ENCODE measurements around the gene BMP6. TPM values are rescaled to one million over a fixed set of nuclear protein-coding genes. Genes with fewer than 3 reads are reported as not detected.

BMP6 gene
- total RNA-seq, 1 donor from 2014 or later, result 1.3 TPM

DNA sequence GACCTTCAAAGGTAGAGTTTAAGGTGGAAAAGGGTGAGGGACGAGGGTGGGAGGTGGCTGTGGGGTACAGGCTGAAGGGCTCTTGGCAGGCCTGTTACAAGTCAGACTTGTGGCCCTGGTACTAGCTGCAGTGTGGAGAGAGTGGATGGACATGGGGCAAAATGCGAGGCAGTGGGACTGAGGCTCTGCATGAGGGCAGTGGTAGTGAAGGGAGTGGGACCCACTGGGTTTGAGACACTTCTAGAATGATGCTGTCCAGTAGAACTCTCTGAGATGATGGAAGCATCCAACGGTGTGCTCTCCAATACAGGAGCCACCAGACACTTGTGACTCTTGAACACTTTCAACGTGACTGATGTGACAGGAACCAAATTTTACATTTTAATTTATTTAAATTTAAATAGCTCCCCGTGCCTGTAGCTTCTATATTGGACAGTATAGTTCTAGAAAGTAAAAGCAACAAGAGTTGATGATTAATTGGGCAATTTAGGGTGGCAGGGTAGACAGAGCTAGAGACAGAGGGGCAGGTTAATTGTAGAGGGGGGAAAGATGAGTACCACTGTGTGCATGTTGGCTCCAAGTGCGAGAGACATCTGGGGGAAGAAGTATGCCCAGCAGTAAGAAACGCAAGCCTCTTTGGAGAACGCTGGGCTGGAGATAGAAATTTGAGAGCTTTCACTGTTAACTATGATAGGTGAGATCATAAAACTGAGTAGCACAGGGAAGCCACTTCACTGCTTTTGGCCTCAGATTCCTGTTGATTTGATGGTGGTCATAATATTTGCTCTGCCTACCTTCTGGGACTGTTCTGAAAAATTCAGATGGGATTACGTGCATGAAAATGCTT is 107.2 kb downstream of the BMP6 start:
- no peak for DNase-seq (ENCODE audit: low read depth)
- TF ChIP-seq, protein P1, sequence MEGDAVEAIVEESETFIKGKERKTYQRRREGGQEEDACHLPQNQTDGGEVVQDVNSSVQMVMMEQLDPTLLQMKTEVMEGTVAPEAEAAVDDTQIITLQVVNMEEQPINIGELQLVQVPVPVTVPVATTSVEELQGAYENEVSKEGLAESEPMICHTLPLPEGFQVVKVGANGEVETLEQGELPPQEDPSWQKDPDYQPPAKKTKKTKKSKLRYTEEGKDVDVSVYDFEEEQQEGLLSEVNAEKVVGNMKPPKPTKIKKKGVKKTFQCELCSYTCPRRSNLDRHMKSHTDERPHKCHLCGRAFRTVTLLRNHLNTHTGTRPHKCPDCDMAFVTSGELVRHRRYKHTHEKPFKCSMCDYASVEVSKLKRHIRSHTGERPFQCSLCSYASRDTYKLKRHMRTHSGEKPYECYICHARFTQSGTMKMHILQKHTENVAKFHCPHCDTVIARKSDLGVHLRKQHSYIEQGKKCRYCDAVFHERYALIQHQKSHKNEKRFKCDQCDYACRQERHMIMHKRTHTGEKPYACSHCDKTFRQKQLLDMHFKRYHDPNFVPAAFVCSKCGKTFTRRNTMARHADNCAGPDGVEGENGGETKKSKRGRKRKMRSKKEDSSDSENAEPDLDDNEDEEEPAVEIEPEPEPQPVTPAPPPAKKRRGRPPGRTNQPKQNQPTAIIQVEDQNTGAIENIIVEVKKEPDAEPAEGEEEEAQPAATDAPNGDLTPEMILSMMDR (conservative IDR thresholded peaks at IDR 0.05; ENCODE audit: low read depth, low read length), result no peak
- no peak overlapping the region for H3K4me3 ChIP-seq (ENCODE audit: low read depth, low read length)

DNA sequence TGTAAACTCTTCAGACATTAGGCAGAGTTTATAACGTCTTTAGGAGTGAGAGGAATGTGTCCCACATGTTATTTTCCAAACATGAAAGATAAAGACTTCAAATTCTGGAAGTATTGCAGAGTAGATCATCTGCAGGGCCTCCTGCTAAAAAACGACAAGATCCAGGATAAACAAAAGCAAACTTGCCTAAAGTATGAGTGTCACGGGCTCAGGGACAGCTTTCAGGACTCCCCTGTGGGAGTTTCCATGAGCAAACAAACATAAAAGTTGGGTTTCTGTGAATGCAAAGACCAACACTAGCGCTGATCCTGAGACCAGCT is 107.8 kb downstream of the BMP6 start:
- no peak for DNase-seq (ENCODE audit: low read depth)
- TF ChIP-seq, protein P1 (conservative IDR thresholded peaks at IDR 0.05; ENCODE audit: low read depth, low read length), result no peak
- no peak overlapping the region for H3K4me3 ChIP-seq (ENCODE audit: low read depth, low read length)

DNA sequence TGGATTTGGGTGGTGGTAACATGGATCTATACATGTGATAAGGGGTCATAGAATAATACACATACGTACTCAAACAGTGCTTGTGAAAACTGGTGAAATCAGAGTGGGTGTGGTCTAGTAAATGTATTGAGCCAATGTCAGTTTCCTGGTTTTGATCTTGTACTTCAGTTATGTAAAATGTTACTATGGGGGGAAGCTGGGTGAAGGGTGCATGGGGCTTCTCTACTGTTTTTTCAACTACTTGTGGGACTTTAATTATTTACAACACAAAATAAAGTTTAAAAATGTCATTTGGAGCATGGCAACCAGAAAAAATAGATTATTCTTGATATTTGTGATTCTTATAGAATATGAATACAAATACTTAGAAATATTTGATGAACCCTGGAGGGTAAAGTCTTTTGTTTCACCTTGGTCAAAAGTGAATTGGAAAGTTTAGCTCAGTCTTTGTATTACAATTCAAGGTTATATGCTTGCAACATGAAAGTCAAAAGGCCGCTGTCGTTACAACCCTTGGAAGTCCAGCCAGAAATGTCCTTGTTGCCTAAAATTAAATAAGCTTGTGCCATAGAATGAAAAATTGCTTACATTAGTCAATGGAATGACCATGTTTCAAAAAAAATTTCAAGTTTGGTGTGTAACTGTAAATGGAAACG is 110.6 kb downstream of the BMP6 start:
- TF ChIP-seq, protein P1 (conservative IDR thresholded peaks at IDR 0.05; ENCODE audit: low read depth, low read length), result no peak
- H3K4me3 ChIP-seq (ENCODE audit: low read depth, low read length), result no peak overlapping the region
- no peak for DNase-seq (ENCODE audit: low read depth)

DNA sequence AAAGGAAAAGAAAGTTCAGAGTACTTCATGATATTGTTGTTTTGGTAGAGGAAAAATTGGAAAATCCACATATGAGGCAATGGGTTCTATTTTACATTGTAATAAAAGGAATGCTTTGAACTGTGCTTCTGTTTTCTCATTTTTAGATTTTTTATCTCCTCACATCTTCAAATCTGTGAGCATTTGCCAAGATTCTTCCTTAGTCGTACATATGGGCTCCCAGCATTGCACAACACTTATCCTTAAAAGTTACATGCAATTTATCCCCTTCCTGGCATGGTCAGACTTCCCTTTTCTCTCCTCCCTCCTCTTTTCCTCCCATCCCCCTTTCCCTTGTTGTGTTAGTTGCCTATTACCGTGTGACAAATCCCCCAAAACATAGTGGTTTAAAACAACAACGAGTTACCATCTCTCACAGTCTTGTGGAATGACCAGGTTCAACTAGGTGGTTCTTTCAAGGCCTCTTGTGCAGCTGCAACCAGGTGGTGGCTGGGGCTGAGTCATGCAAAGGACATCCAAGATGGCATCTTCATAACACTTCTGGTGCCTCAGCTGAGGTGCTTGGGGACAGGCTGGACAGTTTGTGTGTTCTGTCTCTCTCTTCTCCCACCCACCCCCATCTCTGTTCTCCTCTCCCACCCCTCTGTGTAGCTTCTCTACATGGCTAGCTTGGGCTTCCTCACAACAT is 116.0 kb downstream of the BMP6 start:
- no peak for DNase-seq (ENCODE audit: low read depth)
- TF ChIP-seq, protein P1 (conservative IDR thresholded peaks at IDR 0.05; ENCODE audit: low read depth, low read length), result no peak
- no peak overlapping the region for H3K4me3 ChIP-seq (ENCODE audit: low read depth, low read length)

DNA sequence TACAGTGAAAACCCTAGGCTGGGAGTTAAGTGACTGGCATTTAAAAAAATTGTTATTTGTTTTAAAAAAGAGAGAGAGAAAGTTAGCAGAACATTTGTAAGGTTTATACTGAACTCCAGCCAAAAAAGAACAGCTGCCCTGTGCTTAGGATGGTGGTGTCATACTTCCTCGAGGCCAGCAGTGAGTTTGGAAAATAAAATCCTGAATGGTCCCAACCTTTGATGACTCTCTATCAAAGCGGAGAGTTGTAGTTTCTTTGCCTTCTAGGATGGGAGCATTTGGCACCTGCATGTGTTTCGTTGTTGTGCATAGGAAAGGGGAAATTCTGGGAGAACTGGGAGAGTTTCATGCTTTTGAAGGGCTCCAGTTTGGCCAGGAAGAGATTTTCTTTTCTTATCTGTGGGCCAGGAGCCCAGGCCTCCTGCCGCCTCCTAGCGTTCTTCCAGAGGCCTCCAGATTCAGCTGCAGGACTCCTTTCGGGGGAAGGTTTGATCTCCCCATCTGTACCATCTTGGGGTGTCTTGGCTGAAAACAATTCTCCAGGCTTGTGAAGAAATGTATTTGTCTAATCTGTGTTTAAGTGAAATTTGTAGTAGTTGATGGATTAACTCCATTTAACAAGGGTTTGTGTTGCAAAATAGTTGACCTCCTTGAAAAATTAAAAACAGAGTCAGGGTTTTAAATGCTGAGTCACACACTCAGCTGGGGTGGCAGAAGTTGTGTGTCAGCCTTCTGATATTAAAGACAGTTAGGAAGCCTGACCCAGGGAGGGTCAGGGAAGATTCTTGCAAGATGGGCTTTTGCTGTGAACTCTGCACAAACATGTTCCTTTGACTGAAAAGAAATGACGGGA is 121.3 kb downstream of the BMP6 start:
- TF ChIP-seq, protein P1 (conservative IDR thresholded peaks at IDR 0.05; ENCODE audit: low read depth, low read length), result no peak
- DNase-seq (ENCODE audit: low read depth), result no peak
- no peak overlapping the region for H3K4me3 ChIP-seq (ENCODE audit: low read depth, low read length)

DNA sequence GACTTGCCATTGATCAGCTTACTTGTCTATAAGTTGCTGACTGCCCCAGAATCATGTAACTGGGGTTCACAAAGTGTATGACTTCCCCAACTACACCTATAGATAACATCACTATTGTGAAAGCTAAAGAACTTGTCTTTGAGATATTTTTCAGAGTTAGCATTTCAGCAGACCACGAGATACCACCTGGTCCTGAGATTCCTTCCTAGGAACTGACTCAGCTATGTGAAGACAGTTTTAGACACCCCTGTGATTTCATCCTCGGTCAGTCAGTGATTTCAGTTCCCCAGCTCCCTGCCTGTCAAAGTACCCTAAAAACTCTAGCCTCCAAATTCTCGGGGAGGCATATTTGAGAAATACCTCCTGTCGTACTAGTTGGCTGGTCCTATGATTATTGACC is 122.3 kb downstream of the BMP6 start:
- DNase-seq (ENCODE audit: low read depth), result no peak
- TF ChIP-seq, protein P1 (conservative IDR thresholded peaks at IDR 0.05; ENCODE audit: low read depth, low read length), result no peak
- no peak overlapping the region for H3K4me3 ChIP-seq (ENCODE audit: low read depth, low read length)

All from epithelial cell of proximal tubule (primary cell).